Astrocyte of the spinal cord (primary cell): ENCODE results near the gene ZNF677.
"Not testable (repeated sequence)": the region's sequence is repeated elsewhere in the genome, so short reads cannot be mapped to it uniquely, and the experiment has no call there.

ENCODE experiments used
- DNase-seq: peaks from one replicate; pipeline ENCODE4 v3.0.0; 2011; ENCODE audit warnings: low read depth, low spot score
- H3K4me3 ChIP-seq: 2 replicates; pipeline ENCODE4 v1.5.1; 2011; ENCODE audit warnings: low read depth, mild to moderate bottlenecking, low read length, moderate library complexity
- in situ Hi-C: cut with HindIII; loops from 2 replicates; pipeline ENCODE4 v1.10.0; 2017; ENCODE audit warnings: low sequenced_read_pairs
- TF ChIP-seq, protein P1 (sequence below): IDR thresholded peaks from 2 replicates; pipeline ENCODE4 v1.5.1; 2012; ENCODE audit warnings: low read depth, mild to moderate bottlenecking, low read length, inconsistent platforms

The ZNF677 gene

DNA sequence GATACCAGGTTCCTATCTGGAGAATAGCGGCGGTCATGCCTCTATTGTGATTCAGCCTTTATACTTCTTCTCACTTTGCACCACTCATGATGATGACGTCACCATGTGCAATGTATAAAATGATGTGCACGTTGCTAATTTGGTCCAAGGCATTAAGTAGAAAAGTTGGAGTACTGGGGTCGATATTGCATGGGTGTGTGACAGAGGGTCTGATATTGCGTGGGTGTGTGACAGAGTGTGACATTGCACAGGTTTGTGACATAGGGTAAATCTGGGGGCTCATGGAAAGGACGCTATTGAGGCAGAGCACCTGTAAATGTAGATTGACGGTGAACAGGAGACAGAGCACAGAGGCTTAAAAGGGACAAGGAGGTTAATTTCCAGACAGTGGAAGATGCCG, 17.4 kb upstream of the ZNF677 start:
- in situ Hi-C loops, result no loop called here
- DNase-seq, result no peak
- TF ChIP-seq, protein P1, sequence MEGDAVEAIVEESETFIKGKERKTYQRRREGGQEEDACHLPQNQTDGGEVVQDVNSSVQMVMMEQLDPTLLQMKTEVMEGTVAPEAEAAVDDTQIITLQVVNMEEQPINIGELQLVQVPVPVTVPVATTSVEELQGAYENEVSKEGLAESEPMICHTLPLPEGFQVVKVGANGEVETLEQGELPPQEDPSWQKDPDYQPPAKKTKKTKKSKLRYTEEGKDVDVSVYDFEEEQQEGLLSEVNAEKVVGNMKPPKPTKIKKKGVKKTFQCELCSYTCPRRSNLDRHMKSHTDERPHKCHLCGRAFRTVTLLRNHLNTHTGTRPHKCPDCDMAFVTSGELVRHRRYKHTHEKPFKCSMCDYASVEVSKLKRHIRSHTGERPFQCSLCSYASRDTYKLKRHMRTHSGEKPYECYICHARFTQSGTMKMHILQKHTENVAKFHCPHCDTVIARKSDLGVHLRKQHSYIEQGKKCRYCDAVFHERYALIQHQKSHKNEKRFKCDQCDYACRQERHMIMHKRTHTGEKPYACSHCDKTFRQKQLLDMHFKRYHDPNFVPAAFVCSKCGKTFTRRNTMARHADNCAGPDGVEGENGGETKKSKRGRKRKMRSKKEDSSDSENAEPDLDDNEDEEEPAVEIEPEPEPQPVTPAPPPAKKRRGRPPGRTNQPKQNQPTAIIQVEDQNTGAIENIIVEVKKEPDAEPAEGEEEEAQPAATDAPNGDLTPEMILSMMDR, result no peak
- no peak overlapping the region for H3K4me3 ChIP-seq

DNA sequence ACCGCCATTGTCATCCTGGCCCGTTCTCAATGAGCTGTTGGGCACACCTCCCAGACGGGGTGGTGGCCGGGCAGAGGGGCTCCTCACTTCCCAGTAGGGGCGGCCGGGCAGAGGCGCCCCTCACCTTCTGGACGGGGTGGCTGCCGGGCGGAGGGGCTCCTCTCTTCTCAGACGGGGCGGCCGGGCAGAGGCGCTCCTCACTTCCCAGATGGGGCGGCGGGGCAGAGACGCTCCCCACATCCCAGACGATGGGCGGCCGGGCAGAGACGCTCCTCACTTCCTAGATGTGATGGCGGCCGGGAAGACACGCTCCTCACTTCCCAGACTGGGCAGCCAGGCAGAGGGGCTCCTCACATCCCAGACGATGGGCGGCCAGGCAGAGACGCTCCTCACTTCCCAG, 15.2 kb upstream of the ZNF677 start:
- in situ Hi-C loops, DNase-seq, H3K4me3 ChIP-seq: not testable (repeated sequence)

DNA sequence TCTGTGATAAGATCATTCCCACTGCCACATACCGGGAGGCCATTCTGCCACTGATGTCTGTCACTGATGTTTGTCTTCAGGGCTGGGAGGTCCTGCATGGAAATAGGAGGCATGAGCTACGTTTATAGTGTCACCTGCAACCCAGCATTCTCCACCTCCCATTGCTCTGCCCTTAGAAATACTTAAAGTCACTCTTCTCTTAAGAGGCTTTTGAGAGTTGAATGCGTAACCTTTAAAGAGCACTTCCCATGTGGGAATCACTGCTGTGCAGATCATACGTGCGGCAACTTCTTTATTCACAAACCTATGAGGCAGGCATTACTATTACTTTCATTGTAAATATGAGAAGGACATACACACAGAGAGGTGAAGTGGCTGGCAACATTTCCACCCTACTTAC, 12.9 kb upstream of the ZNF677 start, which contains the start of gene VN1R4:
Gene VN1R4 (minus strand): TSS at position 101 of the 400 bp plus-strand sequence. CDS start 58 bp downstream, at position 43.
- DNase-seq, in situ Hi-C loops, H3K4me3 ChIP-seq: not testable (repeated sequence)

DNA sequence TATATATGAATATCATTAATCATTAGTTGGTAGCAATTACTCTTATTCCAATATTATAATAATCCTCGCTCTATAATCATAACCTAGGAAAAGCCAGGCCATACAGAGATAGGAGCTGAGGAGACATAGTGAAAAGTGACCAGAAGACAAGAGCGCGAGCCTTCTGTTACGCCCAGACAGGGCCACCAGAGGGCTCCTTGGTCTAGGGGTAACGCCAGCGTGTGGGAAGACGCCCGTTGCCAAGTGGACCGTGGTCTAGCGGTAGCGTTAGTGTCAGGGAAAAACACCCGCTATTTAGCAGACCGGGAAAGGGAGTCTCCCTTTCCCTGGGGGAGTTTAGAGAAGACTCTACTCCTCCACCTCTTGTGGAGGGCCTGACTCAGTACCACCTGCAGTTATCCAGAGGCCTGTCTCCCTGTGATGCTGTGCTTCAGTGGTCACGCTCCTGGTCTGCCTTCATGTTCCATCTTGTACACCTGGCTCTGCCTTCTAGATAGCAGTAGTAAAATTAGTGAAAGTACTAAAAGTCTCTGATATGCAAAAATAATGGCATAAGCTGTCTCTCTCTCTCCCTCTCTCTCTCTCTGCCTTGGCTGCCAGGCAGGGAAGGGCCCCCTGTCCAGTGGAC, 3.2 kb upstream of the ZNF677 start, which contains the start of gene VN1R2:
Gene VN1R2 (plus strand): TSS at position 578 of the 628 bp plus-strand sequence. CDS start 84 bp downstream, outside the sequence.
- in situ Hi-C loops, result not testable (repeated sequence)

DNA sequence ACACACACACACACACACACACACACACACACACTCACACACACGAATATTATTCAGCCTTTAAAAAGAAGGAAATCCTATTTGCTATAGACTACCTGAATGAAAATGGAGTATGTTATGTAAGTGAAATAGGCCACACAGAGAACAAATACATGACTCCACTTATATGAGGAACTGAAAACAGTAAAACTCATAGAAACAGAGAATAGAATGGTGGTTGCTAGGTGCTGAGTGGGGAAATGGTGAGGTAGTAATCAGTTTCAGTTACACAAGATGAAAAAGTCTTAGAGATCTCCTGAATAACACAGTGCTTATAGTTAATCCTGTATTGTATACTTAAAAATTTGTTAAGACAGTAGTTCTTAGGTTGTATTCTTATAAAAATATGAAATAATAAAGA, 8.2 kb downstream of the ZNF677 start:
- no peak for DNase-seq
- in situ Hi-C loops, result no loop called here
- TF ChIP-seq, protein P1, result no peak
- no peak overlapping the region for H3K4me3 ChIP-seq

More for the DNA sequence above, 3.2 kb upstream of the ZNF677 start, which contains the start of gene VN1R2:
- H3K4me3 ChIP-seq, DNase-seq: not testable (repeated sequence)

DNA sequence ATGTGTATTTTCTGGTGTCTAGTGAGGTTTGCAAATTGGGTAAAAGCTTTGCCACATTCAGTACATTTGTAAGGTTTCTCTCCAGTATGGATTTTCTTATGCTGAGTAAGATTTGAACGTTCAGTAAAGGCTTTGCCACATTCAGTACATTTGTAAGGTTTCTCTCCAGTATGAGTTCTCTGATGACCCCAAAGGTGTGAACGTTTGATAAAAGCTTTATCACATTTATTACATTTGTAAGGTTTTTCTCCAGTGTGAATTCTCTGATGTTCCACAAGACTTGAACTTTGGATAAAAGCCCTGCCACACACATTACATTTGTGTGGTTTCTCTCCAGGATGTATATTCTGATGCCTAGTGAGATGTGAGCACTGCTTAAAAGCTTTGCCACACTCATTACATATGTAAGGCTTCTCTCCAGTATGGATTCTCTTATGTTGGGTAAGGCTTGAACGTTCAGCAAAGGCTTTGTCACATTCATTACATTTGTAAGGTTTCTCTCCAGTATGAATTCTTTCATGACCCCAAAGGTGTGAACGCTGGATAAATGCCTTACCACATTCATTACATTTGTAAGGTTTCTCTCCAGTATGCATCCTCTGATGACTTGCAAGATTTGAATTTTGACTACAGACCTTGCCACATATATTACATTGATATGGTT, 17.4 kb downstream of the ZNF677 start:
- in situ Hi-C loops, result no loop called here
- no peak overlapping the region for H3K4me3 ChIP-seq
- peak; percentile 3 for DNase-seq
- TF ChIP-seq, protein P1, result no peak

DNA sequence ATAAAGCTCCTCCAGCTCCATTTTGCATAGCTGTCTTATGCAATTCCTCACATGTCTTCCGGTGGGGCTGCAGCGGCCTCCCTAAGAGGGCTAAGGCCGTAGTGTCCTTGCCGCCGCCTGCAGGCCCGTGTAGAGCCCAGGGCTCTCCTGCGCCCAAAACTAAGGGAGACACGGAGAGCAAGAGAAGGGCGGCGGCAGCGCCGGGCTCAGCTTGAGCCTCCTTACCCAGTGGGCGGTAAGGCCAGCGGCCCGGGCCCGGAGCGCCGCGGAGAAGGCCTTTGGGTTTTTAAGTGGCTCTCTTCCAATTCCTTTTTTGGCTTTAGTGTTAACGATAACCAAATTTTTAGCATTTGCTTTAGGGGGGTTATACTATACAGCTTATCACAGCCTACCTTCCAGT, 30.1 kb downstream of the ZNF677 start:
- in situ Hi-C loops, result no loop called here
- no peak for DNase-seq
- no peak overlapping the region for H3K4me3 ChIP-seq
- TF ChIP-seq, protein P1, result no peak

DNA sequence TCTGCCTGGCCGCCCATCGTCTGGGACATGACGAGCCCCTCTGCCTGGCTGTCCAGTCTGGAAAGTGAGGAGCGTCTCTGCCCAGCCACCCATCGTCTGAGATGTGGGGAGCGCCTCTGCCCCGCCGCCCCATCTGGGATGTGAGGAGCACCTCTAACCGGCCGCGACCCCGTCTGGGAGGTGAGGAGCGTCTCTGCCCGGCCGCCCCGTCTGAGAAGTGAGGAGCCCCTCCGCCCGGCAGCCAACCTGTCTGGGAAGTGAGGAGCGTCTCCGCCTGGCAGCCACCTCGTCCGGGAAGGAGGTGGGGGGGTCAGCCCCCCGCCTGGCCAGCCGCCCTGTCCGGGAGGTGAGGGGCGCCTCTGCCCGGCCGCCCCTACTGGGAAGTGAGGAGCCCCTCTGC, 32.0 kb downstream of the ZNF677 start:
- in situ Hi-C loops, DNase-seq, H3K4me3 ChIP-seq: not testable (repeated sequence)
